HCT116 (cell line): ENCODE data around the gene BICD1. TPM values are rescaled to one million over a fixed set of nuclear protein-coding genes. Genes with fewer than 3 reads are reported as not detected.

Experiments
- ATAC-seq: fragments of 200-7000 bp; cut with Tn5 transposase; 2 replicates; pipeline ENCODE4 v1.9.1; 2020; ENCODE audit warnings: mild to moderate bottlenecking, moderate library complexity
- BruUV-seq: library from RNA; stranded (reverse); fragments of 400-500 nt; replicated peaks from 2 replicates; lab custom pipeline; 2021; lab: Mats Ljungman, UMichigan
- CTCF ChIA-PET: fragments of 300-600 bp; sonication (Branson Sonifier 250); formaldehyde crosslinking; loops from one replicate; lab custom pipeline; 2021; ENCODE audit warnings: antibody characterized with exemption; lab: Charles Lee
- POLR2A ChIA-PET: fragments of 300-600, 350-600 bp; sonication (Branson Sonifier 250); formaldehyde crosslinking; loops from one replicate; lab custom pipeline; 2021; ENCODE audit warnings: antibody characterized with exemption; lab: Charles Lee
- RAD21 ChIA-PET, 2 experiments: fragments of 300-600 bp; sonication (Branson Sonifier 250); formaldehyde crosslinking; loops; one replicate each; lab custom pipeline; 2023; ENCODE audit warnings: low total read pairs in 2 of 2; ENCODE audit not compliant: uncharacterized antibody in 2 of 2, unreplicated experiment in 2 of 2, low non-redundant PET in 1 of 2; lab: Charles Lee
- DNase-seq: peaks from one replicate; pipeline ENCODE4 v3.0.0-alpha.2; 2010; ENCODE audit warnings: low read depth, low spot score
- H2AFZ ChIP-seq: fragments of 200-600 bp; shearing (Covaris generic), sonication (generic); 2 replicates; pipeline ENCODE4 v1.6.1; 2017; ENCODE audit warnings: low read depth, mixed run types, mixed read lengths, antibody characterized with exemption, low read length; ENCODE audit not compliant: poor library complexity, severe bottlenecking
- H3K27ac ChIP-seq: 2 replicates; pipeline ENCODE4 v1.5.1; 2012; ENCODE audit warnings: low read depth, low read length
- H3K27me3 ChIP-seq: fragments of 200-600 bp; sonication (generic); 2 replicates; pipeline ENCODE4 v1.6.1; 2016; ENCODE audit warnings: mixed run types, low read length, mixed read lengths; ENCODE audit not compliant: insufficient read depth
- H3K36me3 ChIP-seq, 2 experiments: fragments of 200-500 bp in 1 of 2; fragments of 200-600 bp in 1 of 2; sonication (Bioruptor generic) in 1 of 2; sonication (generic) in 1 of 2; 2 replicates each; pipeline versions ENCODE4 v1.5.1 to v1.6.1; 2014 to 2016; ENCODE audit warnings: low read length in 2 of 2, inconsistent platforms in 1 of 2, mixed read lengths in 1 of 2, mixed run types in 1 of 2; ENCODE audit not compliant: insufficient read depth in 2 of 2, control insufficient read depth in 1 of 2
- H3K4me1 ChIP-seq, 2 experiments: fragments of 200-600 bp in 1 of 2; sonication (generic) in 1 of 2; 2 replicates each; pipeline versions ENCODE4 v1.5.1 to v1.6.1; 2012 to 2017; ENCODE audit warnings: low read length in 2 of 2, inconsistent platforms in 1 of 2, mild to moderate bottlenecking in 1 of 2, mixed read lengths in 1 of 2, mixed run types in 1 of 2, moderate library complexity in 1 of 2; ENCODE audit not compliant: insufficient read depth in 2 of 2, control insufficient read depth in 1 of 2
- H3K4me2 ChIP-seq: fragments of 200-600 bp; sonication (generic); 2 replicates; pipeline ENCODE4 v1.6.1; 2017; ENCODE audit warnings: mixed run types, low read length, mixed read lengths
- H3K4me3 ChIP-seq, 2 experiments: fragments of 200-600 bp in 1 of 2; sonication (generic) in 1 of 2; replicated peaks in 1 of 2; 2 replicates each; pipeline ENCODE4 v1.5.1; 2011 to 2016; ENCODE audit warnings: low read length in 2 of 2, control low read depth in 1 of 2, low read depth in 1 of 2, mild to moderate bottlenecking in 1 of 2, mixed read lengths in 1 of 2, mixed run types in 1 of 2
- H3K79me2 ChIP-seq: fragments of 200-600 bp; sonication (generic); 2 replicates; pipeline ENCODE4 v1.6.1; 2017; ENCODE audit warnings: mild to moderate bottlenecking, mixed run types, low read length, moderate library complexity, mixed read lengths; ENCODE audit not compliant: insufficient read depth
- H3K9ac ChIP-seq: fragments of 200-600 bp; sonication (generic); 2 replicates; pipeline ENCODE4 v1.6.1; 2016; ENCODE audit warnings: low read length, mixed read lengths
- H3K9me2 ChIP-seq: fragments of 200-600 bp; sonication (generic), shearing (Covaris generic); 2 replicates; pipeline ENCODE4 v1.6.1; 2017; ENCODE audit warnings: mixed run types, mild to moderate bottlenecking, moderate library complexity; ENCODE audit not compliant: insufficient read depth
- H3K9me3 ChIP-seq, 2 experiments: fragments of 200-500 bp in 1 of 2; fragments of 200-600 bp in 1 of 2; sonication (Bioruptor generic) in 1 of 2; sonication (generic) in 1 of 2; 2 replicates each; pipeline ENCODE4 v1.6.1; 2014 to 2017; ENCODE audit warnings: low read length in 2 of 2, mixed read lengths in 2 of 2, inconsistent platforms in 1 of 2, low read depth in 1 of 2, mild to moderate bottlenecking in 1 of 2, mixed run types in 1 of 2, moderate library complexity in 1 of 2; ENCODE audit not compliant: control insufficient read depth in 1 of 2, insufficient read depth in 1 of 2
- H4K20me1 ChIP-seq: fragments of 200-600 bp; sonication (generic), shearing (Covaris generic); 2 replicates; pipeline ENCODE4 v1.6.1; 2017; ENCODE audit warnings: mixed run types, mild to moderate bottlenecking, moderate library complexity; ENCODE audit not compliant: insufficient read depth
- ATF3 ChIP-seq: IDR thresholded peaks from 2 replicates; pipeline ENCODE4 v1.6.1; 2012
- CBX3 ChIP-seq: IDR thresholded peaks from 2 replicates; pipeline ENCODE4 v1.6.1; 2012; ENCODE audit warnings: low read depth
- CEBPB ChIP-seq: IDR thresholded peaks from 2 replicates; pipeline ENCODE4 v1.6.1; 2012; ENCODE audit warnings: low read depth
- CTCF ChIP-seq, 3 experiments: fragments of 200-600 bp in 1 of 3; sonication (generic) in 1 of 3; IDR thresholded peaks in 2 of 3; conservative IDR thresholded peaks in 1 of 3; 2 replicates each; pipeline ENCODE4 v1.5.1; 2012 to 2017; ENCODE audit warnings: low read depth in 2 of 3, low read length in 2 of 3, antibody characterized with exemption in 1 of 3, borderline replicate concordance in 1 of 3, control low read depth in 1 of 3, mild to moderate bottlenecking in 1 of 3, mixed read lengths in 1 of 3, mixed run types in 1 of 3, moderate library complexity in 1 of 3; ENCODE audit not compliant: insufficient read depth in 1 of 3
- EZH2 ChIP-seq: fragments of 200-600 bp; sonication (generic); IDR thresholded peaks from 2 replicates; pipeline ENCODE4 v1.6.1; 2017; ENCODE audit warnings: antibody characterized with exemption, mixed run types
- EZH2phosphoT487 ChIP-seq: fragments of 200-600 bp; IDR thresholded peaks from 2 replicates; pipeline ENCODE4 v1.6.1; 2018; ENCODE audit warnings: antibody characterized with exemption, borderline replicate concordance
- FOSL1 ChIP-seq: IDR thresholded peaks from 2 replicates; pipeline ENCODE4 v1.6.1; 2012; ENCODE audit warnings: low read depth
- JUND ChIP-seq: IDR thresholded peaks from 2 replicates; pipeline ENCODE4 v1.6.1; 2012
- MAX ChIP-seq: IDR thresholded peaks from 2 replicates; pipeline ENCODE4 v1.6.1; 2012
- POLR2A ChIP-seq: IDR thresholded peaks from 2 replicates; pipeline ENCODE4 v1.7.0; 2011; ENCODE audit warnings: borderline replicate concordance; ENCODE audit not compliant: insufficient read depth, insufficient read length; ENCODE audit errors: extremely low read depth
- POLR2AphosphoS5 ChIP-seq: IDR thresholded peaks from 2 replicates; pipeline ENCODE4 v1.6.1; 2011; ENCODE audit warnings: mild to moderate bottlenecking, low read depth, low read length, moderate library complexity
- RAD21 ChIP-seq: IDR thresholded peaks from 2 replicates; pipeline ENCODE4 v1.6.1; 2012; ENCODE audit warnings: low read depth, mild to moderate bottlenecking
- REST ChIP-seq: IDR thresholded peaks from 2 replicates; pipeline ENCODE4 v1.6.1; 2012; ENCODE audit warnings: low read depth
- SIN3A ChIP-seq: IDR thresholded peaks from 2 replicates; pipeline ENCODE4 v1.6.1; 2012; ENCODE audit warnings: low read depth
- SP1 ChIP-seq: IDR thresholded peaks from 2 replicates; pipeline ENCODE4 v1.6.1; 2012; ENCODE audit warnings: low read depth
- SRF ChIP-seq: IDR thresholded peaks from 2 replicates; pipeline ENCODE4 v1.6.1; 2012; ENCODE audit warnings: low read depth
- TCF7L2 ChIP-seq: IDR thresholded peaks from 2 replicates; pipeline ENCODE4 v1.7.0; 2011; ENCODE audit warnings: borderline replicate concordance, inconsistent platforms; ENCODE audit not compliant: insufficient read depth, insufficient read length; ENCODE audit errors: extremely low read depth
- YY1 ChIP-seq: IDR thresholded peaks from 2 replicates; pipeline ENCODE4 v1.6.1; 2011; ENCODE audit warnings: low read length, low read depth, moderate library complexity, mild to moderate bottlenecking; ENCODE audit not compliant: insufficient replicate concordance; ENCODE audit errors: extremely low read depth
- ZBTB33 ChIP-seq: IDR thresholded peaks from 2 replicates; pipeline ENCODE4 v1.6.1; 2011; ENCODE audit warnings: mild to moderate bottlenecking, low read length, moderate library complexity; ENCODE audit not compliant: insufficient replicate concordance; ENCODE audit errors: extremely low read depth
- intact Hi-C: fragments of 100-400 bp; cut with micrococcal nuclease; formaldehyde crosslinking; loops from 2 replicates; pipeline ENCODE4 v1.10.0; 2022
- total RNA-seq: library from RNA; stranded (reverse); gene quantifications from one replicate; pipeline ENCODE4 v1.2.1, GENCODE V29; 2021; ENCODE audit not compliant: unreplicated experiment

BICD1 gene
- total RNA-seq, 1 experiment from 2014 or later: 32.5 TPM

GRCh38 chr12:32211900-32212156, 105.2 kb downstream of the BICD1 start:
- intact Hi-C loops: no loop called here
- Histone ChIP-seq H3K36me3 (peaks cover 0 to 3% of the 10 kb centered on the region in 2 experiments; a peak in 1 of 4 replicates), H3K4me2 (no peak overlapping the region), H3K9ac (no peak overlapping the region), H2AFZ (no peak overlapping the region), H3K4me3 (no peak overlapping the region), H3K4me1 (no peaks in the 10 kb centered on the region), H3K27ac (no peak overlapping the region), H4K20me1 (0 out of 2 replicates have a peak, but pooled peaks cover 6% of the 10 kb centered on the region), H3K9me3 (no peaks in the 10 kb centered on the region), H3K27me3 (no peaks in the 10 kb centered on the region), H3K79me2 (no peaks in the 10 kb centered on the region), H3K9me2 (no peaks in the 10 kb centered on the region)
- POLR2A ChIA-PET: no interaction called here
- RAD21 ChIA-PET: no interaction called here
- CTCF ChIA-PET: no interaction called here
- TF ChIP-seq POLR2AphosphoS5 (no peak), POLR2A (no peak), SIN3A (no peak), REST (no peak), SP1 (no peak), EZH2phosphoT487 (no peak), FOSL1 (no peak), CEBPB (no peak), TCF7L2 (no peak), EZH2 (no peak), CBX3 (no peak), CTCF (IDR thresholded peaks at IDR 0.05 in 2 of 3, conservative IDR thresholded peaks at IDR 0.05 in 1 of 3; ENCODE audit: borderline replicate concordance in 1 of 3, insufficient read depth in 1 of 3, low read depth in 2 of 3, low read length in 2 of 3) (no peak), ZBTB33 (no peak), RAD21 (no peak), SRF (no peak), MAX (no peak), ATF3 (no peak), YY1 (no peak), JUND (no peak)
- DNase-seq: no peak
- no TSS peak for BruUV-seq
- ATAC-seq: no peak
